AG04449 (cell line): ENCODE results near the gene C20orf144.

Experiments
- CTCF ChIA-PET: fragments of 350-600 bp; formaldehyde crosslinking; extraction: SDS; loops from one replicate; lab custom pipeline; 2021; ENCODE audit warnings: antibody characterized with exemption; lab: Yijun Ruan, JAX
- POLR2A ChIA-PET: fragments of 400-600, 350-600 bp; formaldehyde crosslinking; extraction: SDS; loops from one replicate; lab custom pipeline; 2020; ENCODE audit warnings: antibody characterized with exemption, inconsistent platforms; lab: Yijun Ruan, JAX
- DNase-seq: peaks from one replicate; pipeline ENCODE4 v3.0.0-alpha.2; 2010; ENCODE audit warnings: low read depth, low spot score
- H3K4me3 ChIP-seq: 2 replicates; pipeline ENCODE4 v1.5.1; 2011; ENCODE audit warnings: low read depth, mild to moderate bottlenecking, control low read depth, low read length
- TF ChIP-seq, protein P1 (sequence below): IDR thresholded peaks from one replicate; pipeline ENCODE4 v1.5.1; 2011; ENCODE audit warnings: mild to moderate bottlenecking, moderate library complexity, low read length, control low read depth, inconsistent platforms; ENCODE audit not compliant: insufficient read depth; ENCODE audit errors: missing control alignments

The C20orf144 gene

GRCh38 chr20:33651562-33652048 lies 10.5 kb upstream of the C20orf144 start:
- POLR2A ChIA-PET = no interaction called here
- CTCF ChIA-PET = interaction anchor here (0.9 to 10.9 kb wide), 9 partner anchors 13 to 217 kb away, joined by 3 to 99 read pairs (median 4); partner anchors contain the start of genes ACTL10, C20orf144 and SNTA1
- no peak for DNase-seq
- TF ChIP-seq, protein P1, sequence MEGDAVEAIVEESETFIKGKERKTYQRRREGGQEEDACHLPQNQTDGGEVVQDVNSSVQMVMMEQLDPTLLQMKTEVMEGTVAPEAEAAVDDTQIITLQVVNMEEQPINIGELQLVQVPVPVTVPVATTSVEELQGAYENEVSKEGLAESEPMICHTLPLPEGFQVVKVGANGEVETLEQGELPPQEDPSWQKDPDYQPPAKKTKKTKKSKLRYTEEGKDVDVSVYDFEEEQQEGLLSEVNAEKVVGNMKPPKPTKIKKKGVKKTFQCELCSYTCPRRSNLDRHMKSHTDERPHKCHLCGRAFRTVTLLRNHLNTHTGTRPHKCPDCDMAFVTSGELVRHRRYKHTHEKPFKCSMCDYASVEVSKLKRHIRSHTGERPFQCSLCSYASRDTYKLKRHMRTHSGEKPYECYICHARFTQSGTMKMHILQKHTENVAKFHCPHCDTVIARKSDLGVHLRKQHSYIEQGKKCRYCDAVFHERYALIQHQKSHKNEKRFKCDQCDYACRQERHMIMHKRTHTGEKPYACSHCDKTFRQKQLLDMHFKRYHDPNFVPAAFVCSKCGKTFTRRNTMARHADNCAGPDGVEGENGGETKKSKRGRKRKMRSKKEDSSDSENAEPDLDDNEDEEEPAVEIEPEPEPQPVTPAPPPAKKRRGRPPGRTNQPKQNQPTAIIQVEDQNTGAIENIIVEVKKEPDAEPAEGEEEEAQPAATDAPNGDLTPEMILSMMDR = no peak
- H3K4me3 ChIP-seq = no peak overlapping the region

- DNase-seq = no peak
- ChIA-PET CTCF (interaction anchor here (0.6 to 10.9 kb wide), 24 partner anchors 10 to 478 kb away, joined by 3 to 99 read pairs (median 4); partner anchors contain the start of genes ACTL10, C20orf144, CBFA2T2 and CDK5RAP1), POLR2A (interaction anchor here (1.8 kb wide), 1 partner anchor 10 kb away, joined by 5 read pairs; the partner anchor contains the start of gene C20orf144)
- TF ChIP-seq, protein P1 = peak; percentile 93
- H3K4me3 ChIP-seq = no peak overlapping the region
Measured at GRCh38 chr20:33653218-33653899, 8.8 kb upstream of the C20orf144 start.

- TF ChIP-seq, protein P1 = no peak
- DNase-seq = no peak
- H3K4me3 ChIP-seq = no peak overlapping the region
- POLR2A ChIA-PET = interaction anchor here (1.8 kb wide), 1 partner anchor 9 kb away, joined by 5 read pairs; the partner anchor contains the start of gene C20orf144
- CTCF ChIA-PET = interaction anchor here (0.6 to 10.9 kb wide), 24 partner anchors 11 to 477 kb away, joined by 3 to 99 read pairs (median 4); partner anchors contain the start of genes ACTL10, C20orf144, CBFA2T2 and CDK5RAP1
Measured at GRCh38 chr20:33653900-33654596, 8.1 kb upstream of the C20orf144 start.

GRCh38 chr20:33654680-33655161 lies 7.4 kb upstream of the C20orf144 start:
- no peak for DNase-seq
- POLR2A ChIA-PET = interaction anchor here (0.5 to 1.0 kb wide), 2 partner anchors 9 to 913 kb away, joined by 3 read pairs; no protein-coding TSS in a partner anchor
- H3K4me3 ChIP-seq = no peak overlapping the region
- TF ChIP-seq, protein P1 = no peak
- CTCF ChIA-PET = interaction anchor here (0.9 to 10.9 kb wide), 8 partner anchors 10 to 260 kb away, joined by 3 to 99 read pairs (median 8); partner anchors contain the start of genes ACTL10, C20orf144 and SNTA1

DNA sequence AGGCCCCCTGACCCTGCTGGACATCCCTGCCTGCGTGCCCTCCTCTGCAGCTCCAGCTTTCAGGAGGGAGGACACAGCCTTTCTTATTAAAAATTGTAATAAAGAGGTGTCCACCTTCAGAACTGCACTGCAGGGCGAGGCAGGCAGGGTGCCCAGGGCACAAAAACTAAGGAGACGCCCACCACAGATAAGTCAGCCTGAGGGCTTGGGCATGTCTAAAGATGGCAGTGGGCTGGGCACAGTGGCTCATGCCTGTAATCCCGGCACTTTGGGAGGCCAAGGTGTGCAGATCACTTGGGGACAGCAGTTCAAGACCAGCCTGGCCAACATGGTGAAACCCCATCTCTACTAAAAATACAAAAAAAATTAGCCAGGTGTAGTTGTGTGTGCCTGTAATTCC lies 7.0 kb upstream of the C20orf144 start:
- POLR2A ChIA-PET = interaction anchor here (0.5 to 1.0 kb wide), 2 partner anchors 8 to 913 kb away, joined by 3 read pairs; no protein-coding TSS in a partner anchor
- DNase-seq = no peak
- CTCF ChIA-PET = interaction anchor here (2.8 to 10.9 kb wide), 3 partner anchors 10 to 198 kb away, joined by 11 to 99 read pairs (median 33); partner anchors contain the start of genes ACTL10 and C20orf144
- TF ChIP-seq, protein P1 = no peak
- H3K4me3 ChIP-seq = no peak overlapping the region
